GM13977 (cell line): ENCODE results near the gene SRP9.
"Not testable (repeated sequence)": the region's sequence is repeated elsewhere in the genome, so short reads cannot be mapped to it uniquely, and the experiment has no call there.

ENCODE experiments used
- DNase-seq: peaks from one replicate; pipeline ENCODE4 v3.0.0; 2012; ENCODE audit warnings: low spot score
- CTCF ChIP-seq: IDR thresholded peaks from 2 replicates; pipeline ENCODE4 v1.5.1; 2012; ENCODE audit warnings: mild to moderate bottlenecking, control low read depth; ENCODE audit not compliant: insufficient read depth; ENCODE audit errors: extremely low read depth, missing control alignments
- in situ Hi-C: fragments of 300-500 bp; cut with MboI; formaldehyde crosslinking; loops from one replicate; pipeline ENCODE4 v1.12.0; 2022; ENCODE audit warnings: low sequenced_read_pairs, low pct_unique_long_range_greater_than_20kb, mixed read lengths, inconsistent platforms; ENCODE audit not compliant: unreplicated experiment

The SRP9 gene

GRCh38 chr1:225754940-225755641, 22.5 kb upstream of the SRP9 start:
- DNase-seq: no peak
- in situ Hi-C loops: no loop called here
- no peak for TF ChIP-seq CTCF

GRCh38 chr1:225755671-225756319, 21.8 kb upstream of the SRP9 start:
- TF ChIP-seq CTCF: no peak
- no peak for DNase-seq
- in situ Hi-C loops: no loop called here

- no peak for TF ChIP-seq CTCF
- in situ Hi-C loops: no loop called here
- DNase-seq: no peak
Measured at GRCh38 chr1:225757927-225758656, 19.5 kb upstream of the SRP9 start.

GRCh38 chr1:225759972-225760371, 17.7 kb upstream of the SRP9 start:
- DNase-seq, in situ Hi-C loops: not testable (repeated sequence)

- DNase-seq: no peak
- in situ Hi-C loops: no loop called here
- TF ChIP-seq CTCF: no peak
Measured at GRCh38 chr1:225760531-225760930, 17.1 kb upstream of the SRP9 start.

GRCh38 chr1:225761395-225761794, 16.2 kb upstream of the SRP9 start:
- in situ Hi-C loops, DNase-seq: not testable (repeated sequence)

- DNase-seq: no peak
- in situ Hi-C loops: no loop called here
- TF ChIP-seq CTCF: no peak
Measured at GRCh38 chr1:225762002-225762441, 15.6 kb upstream of the SRP9 start.
